Activated T-cell treated with anti-CD3 and anti-CD28 coated beads, Interleukin-2, amount 50 U/mL, for 24 hours (primary cell): Measurements from ENCODE around the gene ZNF618.
A peak's percentile ranks its signal among the peaks of the same experiment; 100 is the strongest.

Experiments used
- DNase-seq: peaks from one replicate; pipeline ENCODE4 v3.0.0-alpha.2; 2020
- H3K27ac Mint-ChIP-seq: 2 replicates; pipeline ENCODE4 v1.8.0; 2020; ENCODE audit warnings: mild to moderate bottlenecking, mixed read lengths
- H3K27me3 Mint-ChIP-seq: 2 replicates; pipeline ENCODE4 v1.8.0; 2020; ENCODE audit warnings: mixed read lengths
- H3K36me3 Mint-ChIP-seq: 2 replicates; pipeline ENCODE4 v1.8.0; 2020; ENCODE audit warnings: low read depth, mixed read lengths
- H3K4me1 Mint-ChIP-seq: 2 replicates; pipeline ENCODE4 v1.8.0; 2020; ENCODE audit warnings: low read depth, mixed read lengths
- H3K4me3 Mint-ChIP-seq: 2 replicates; pipeline ENCODE4 v1.8.0; 2020; ENCODE audit warnings: mild to moderate bottlenecking, moderate library complexity, mixed read lengths
- H3K9me3 Mint-ChIP-seq: 2 replicates; pipeline ENCODE4 v1.8.0; 2020; ENCODE audit warnings: mixed read lengths

Gene ZNF618

DNA sequence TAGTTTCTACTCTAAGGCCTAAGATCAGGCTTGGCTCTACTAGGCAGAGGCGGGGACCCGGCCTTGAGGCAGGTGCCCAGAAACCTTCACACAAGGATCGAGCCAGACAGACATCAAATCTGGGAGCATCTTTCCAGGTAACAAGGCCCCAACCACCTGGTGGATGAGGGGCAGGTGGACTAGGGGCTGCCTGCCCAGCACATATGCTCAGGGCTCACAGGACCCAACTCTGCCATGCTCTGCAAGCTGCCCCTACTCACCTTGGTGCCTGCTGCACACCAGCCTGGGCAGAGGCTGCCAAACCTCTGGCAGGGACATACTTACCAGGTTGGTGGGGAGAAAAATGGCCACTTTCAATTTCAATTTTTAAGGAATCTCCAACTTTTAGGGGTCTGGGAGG, 2.2 kb upstream of the ZNF618 start:
- H3K27ac Mint-ChIP-seq: no peak overlapping the region
- H3K4me3 Mint-ChIP-seq: no peak overlapping the region
- H3K36me3 Mint-ChIP-seq: no peaks in the 10 kb centered on the region
- H3K4me1 Mint-ChIP-seq: peaks cover 4% of the 10 kb centered on the region
- DNase-seq: no peak
- H3K27me3 Mint-ChIP-seq: peaks cover 24% of the 10 kb centered on the region
- H3K9me3 Mint-ChIP-seq: no peaks in the 10 kb centered on the region

GRCh38 chr9:113875459-113876150, 504 bp upstream of the ZNF618 start:
- Mint-ChIP-seq H3K4me1 (peaks cover 4% of the 10 kb centered on the region), H3K4me3 (peak overlapping the region; percentile 48), H3K27ac (no peak overlapping the region), H3K9me3 (no peaks in the 10 kb centered on the region), H3K36me3 (no peaks in the 10 kb centered on the region), H3K27me3 (peaks cover 26% of the 10 kb centered on the region)
- DNase-seq: no peak

GRCh38 chr9:113876993-113877368, 872 bp downstream of the ZNF618 start:
- Mint-ChIP-seq H3K4me1 (peaks cover 4% of the 10 kb centered on the region), H3K27me3 (peaks cover 26% of the 10 kb centered on the region), H3K9me3 (no peaks in the 10 kb centered on the region), H3K27ac (no peak overlapping the region), H3K36me3 (no peaks in the 10 kb centered on the region), H3K4me3 (peak overlapping the region; percentile 83)
- no peak for DNase-seq

DNA sequence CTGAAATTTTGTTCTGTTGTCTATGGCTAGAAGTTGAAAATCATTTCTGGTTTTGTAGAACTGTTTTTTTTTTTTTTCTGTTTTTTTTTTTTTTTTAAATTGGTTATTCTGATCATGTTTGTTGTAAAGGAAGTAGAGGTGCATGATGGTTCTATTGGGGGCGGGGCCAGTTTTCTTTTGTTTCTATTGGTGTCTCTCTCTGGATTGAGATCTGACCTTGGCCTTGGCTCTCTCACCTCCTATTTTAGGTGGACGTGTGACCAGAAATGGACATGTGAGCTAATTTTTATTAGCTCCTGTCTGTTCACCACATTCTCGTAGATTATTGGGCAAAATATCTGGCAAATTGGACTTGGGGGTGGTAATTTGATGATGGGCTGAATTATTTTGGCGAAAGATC, 3.2 kb downstream of the ZNF618 start:
- no peak overlapping the region for H3K4me3 Mint-ChIP-seq
- no peaks in the 10 kb centered on the region for H3K36me3 Mint-ChIP-seq
- no peaks in the 10 kb centered on the region for H3K9me3 Mint-ChIP-seq
- H3K27me3 Mint-ChIP-seq: peaks cover 18% of the 10 kb centered on the region
- H3K27ac Mint-ChIP-seq: no peak overlapping the region
- DNase-seq: no peak
- H3K4me1 Mint-ChIP-seq: peaks cover 4% of the 10 kb centered on the region

DNA sequence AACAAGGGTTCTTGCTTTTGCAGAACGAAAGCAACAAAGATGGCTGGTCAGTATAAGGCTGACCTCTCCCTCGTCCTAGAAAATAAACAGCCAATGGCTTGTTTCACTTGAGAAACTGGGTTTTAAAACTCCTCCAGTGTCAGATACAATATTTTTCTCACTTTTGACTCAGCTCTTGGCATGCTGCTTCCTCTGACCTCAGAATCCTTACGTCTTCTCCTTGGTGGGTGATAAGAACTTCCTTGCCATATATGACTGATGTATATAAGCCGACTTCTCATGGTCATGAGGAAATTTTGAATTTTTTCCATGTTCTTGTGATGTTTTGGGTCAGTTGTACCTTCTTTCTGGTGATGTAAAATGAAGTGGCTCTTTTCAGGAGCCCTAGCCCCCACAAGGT, 3.8 kb downstream of the ZNF618 start:
- Mint-ChIP-seq H3K36me3 (no peaks in the 10 kb centered on the region), H3K27me3 (peaks cover 13% of the 10 kb centered on the region), H3K9me3 (no peaks in the 10 kb centered on the region), H3K4me1 (peaks cover 4% of the 10 kb centered on the region), H3K27ac (no peak overlapping the region), H3K4me3 (no peak overlapping the region)
- DNase-seq: no peak

DNA sequence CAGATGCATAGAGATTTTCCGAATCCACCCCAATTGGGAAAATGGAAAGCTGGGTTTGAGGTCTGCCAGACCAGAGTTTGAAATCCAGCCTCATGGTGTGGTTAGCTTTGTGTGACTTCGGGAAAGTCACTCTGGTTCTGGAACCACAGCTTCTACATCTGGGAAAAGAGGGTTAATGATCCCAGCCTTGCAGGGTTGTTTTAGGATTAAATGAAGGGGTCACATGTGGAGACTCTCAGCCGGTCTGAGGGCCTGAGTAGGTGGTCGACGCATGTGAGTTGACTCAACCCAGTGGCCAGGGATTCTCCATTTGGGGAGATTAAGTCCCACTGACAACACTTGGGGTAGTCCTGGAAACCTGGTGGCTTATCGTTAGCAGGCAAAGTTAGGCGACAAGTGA, 6.1 kb downstream of the ZNF618 start:
- Mint-ChIP-seq H3K27me3 (peaks cover 3% of the 10 kb centered on the region), H3K36me3 (no peaks in the 10 kb centered on the region), H3K4me3 (no peak overlapping the region), H3K4me1 (peaks cover 16% of the 10 kb centered on the region), H3K27ac (no peak overlapping the region), H3K9me3 (no peaks in the 10 kb centered on the region)
- DNase-seq: no peak

GRCh38 chr9:113882636-113883164, 6.6 kb downstream of the ZNF618 start:
- Mint-ChIP-seq H3K27ac (no peak overlapping the region), H3K27me3 (peaks cover 2% of the 10 kb centered on the region), H3K9me3 (no peaks in the 10 kb centered on the region), H3K4me1 (peaks cover 19% of the 10 kb centered on the region), H3K36me3 (no peaks in the 10 kb centered on the region), H3K4me3 (no peak overlapping the region)
- DNase-seq: no peak

- no peaks in the 10 kb centered on the region for H3K27me3 Mint-ChIP-seq
- H3K4me1 Mint-ChIP-seq: peaks cover 19% of the 10 kb centered on the region
- no peaks in the 10 kb centered on the region for H3K9me3 Mint-ChIP-seq
- DNase-seq: no peak
- H3K36me3 Mint-ChIP-seq: no peaks in the 10 kb centered on the region
- no peak overlapping the region for H3K27ac Mint-ChIP-seq
- no peak overlapping the region for H3K4me3 Mint-ChIP-seq
These were observed 9.3 kb downstream of the ZNF618 start for GRCh38 chr9:113885183-113886025.

GRCh38 chr9:113886026-113886369, 9.9 kb downstream of the ZNF618 start:
- Mint-ChIP-seq H3K36me3 (no peaks in the 10 kb centered on the region), H3K4me3 (peak overlapping the region; percentile 8), H3K27me3 (no peaks in the 10 kb centered on the region), H3K4me1 (peaks cover 19% of the 10 kb centered on the region), H3K9me3 (no peaks in the 10 kb centered on the region), H3K27ac (no peak overlapping the region)
- DNase-seq: no peak

- no peak for DNase-seq
- no peaks in the 10 kb centered on the region for H3K36me3 Mint-ChIP-seq
- no peaks in the 10 kb centered on the region for H3K27me3 Mint-ChIP-seq
- H3K9me3 Mint-ChIP-seq: no peaks in the 10 kb centered on the region
- H3K27ac Mint-ChIP-seq: no peak overlapping the region
- peaks cover 19% of the 10 kb centered on the region for H3K4me1 Mint-ChIP-seq
- peak overlapping the region; percentile 8 for H3K4me3 Mint-ChIP-seq
These were observed 10.4 kb downstream of the ZNF618 start for GRCh38 chr9:113886466-113886865.

DNA sequence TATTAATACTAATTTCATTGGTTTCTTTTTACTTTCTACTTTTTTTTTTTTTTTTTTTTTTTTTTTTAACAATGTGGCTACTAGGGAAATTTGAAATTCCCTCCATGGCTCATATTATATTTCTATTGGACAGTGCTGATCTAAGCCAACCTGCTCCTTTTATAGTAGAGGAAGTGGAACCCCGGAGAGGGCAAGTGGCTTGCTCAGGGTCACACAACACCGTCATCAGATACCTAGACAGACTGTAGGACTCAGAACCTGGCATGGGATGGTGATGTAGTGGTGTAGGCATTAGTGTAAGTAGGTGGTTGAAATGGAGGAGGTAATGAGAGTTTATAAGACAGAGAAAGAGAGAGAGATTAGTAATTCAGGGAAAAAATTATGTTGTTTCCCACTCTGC, 10.8 kb downstream of the ZNF618 start:
- no peaks in the 10 kb centered on the region for H3K27me3 Mint-ChIP-seq
- no peak overlapping the region for H3K4me3 Mint-ChIP-seq
- no peaks in the 10 kb centered on the region for H3K36me3 Mint-ChIP-seq
- H3K27ac Mint-ChIP-seq: no peak overlapping the region
- H3K4me1 Mint-ChIP-seq: peaks cover 19% of the 10 kb centered on the region
- no peak for DNase-seq
- H3K9me3 Mint-ChIP-seq: no peaks in the 10 kb centered on the region

DNA sequence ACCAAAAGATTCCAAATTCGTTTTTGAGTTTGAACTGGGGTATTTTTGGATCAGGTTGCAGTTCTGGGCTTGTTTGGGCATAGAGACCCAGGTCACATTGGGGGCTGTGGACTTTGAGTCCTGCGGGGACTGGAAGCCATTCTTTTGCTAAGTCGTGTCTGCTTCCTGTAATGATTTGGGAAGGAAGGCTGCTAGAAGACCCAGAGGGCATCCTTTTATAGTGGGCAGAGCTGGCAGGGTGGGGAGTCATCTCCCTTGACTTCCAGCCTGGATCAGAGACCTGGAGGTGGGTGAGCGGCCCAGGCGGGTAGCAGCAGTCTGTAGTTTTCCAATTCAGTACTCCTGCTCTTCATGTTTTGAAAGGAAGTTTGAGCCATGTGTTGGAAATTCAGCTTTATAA, 11.3 kb downstream of the ZNF618 start:
- Mint-ChIP-seq H3K4me1 (peaks cover 19% of the 10 kb centered on the region), H3K27me3 (no peaks in the 10 kb centered on the region), H3K4me3 (no peak overlapping the region), H3K27ac (no peak overlapping the region), H3K36me3 (no peaks in the 10 kb centered on the region), H3K9me3 (no peaks in the 10 kb centered on the region)
- no peak for DNase-seq

- Mint-ChIP-seq H3K27ac (no peak overlapping the region), H3K4me3 (no peak overlapping the region), H3K27me3 (peaks cover 2% of the 10 kb centered on the region), H3K36me3 (no peaks in the 10 kb centered on the region), H3K4me1 (peaks cover 19% of the 10 kb centered on the region), H3K9me3 (no peaks in the 10 kb centered on the region)
- DNase-seq: no peak
These were observed 12.2 kb downstream of the ZNF618 start for GRCh38 chr9:113888336-113888735.

GRCh38 chr9:113888976-113889375, 12.9 kb downstream of the ZNF618 start:
- no peak for DNase-seq
- no peaks in the 10 kb centered on the region for H3K36me3 Mint-ChIP-seq
- H3K27me3 Mint-ChIP-seq: peaks cover 2% of the 10 kb centered on the region
- H3K27ac Mint-ChIP-seq: no peak overlapping the region
- no peaks in the 10 kb centered on the region for H3K9me3 Mint-ChIP-seq
- H3K4me3 Mint-ChIP-seq: no peak overlapping the region
- peaks cover 19% of the 10 kb centered on the region for H3K4me1 Mint-ChIP-seq

DNA sequence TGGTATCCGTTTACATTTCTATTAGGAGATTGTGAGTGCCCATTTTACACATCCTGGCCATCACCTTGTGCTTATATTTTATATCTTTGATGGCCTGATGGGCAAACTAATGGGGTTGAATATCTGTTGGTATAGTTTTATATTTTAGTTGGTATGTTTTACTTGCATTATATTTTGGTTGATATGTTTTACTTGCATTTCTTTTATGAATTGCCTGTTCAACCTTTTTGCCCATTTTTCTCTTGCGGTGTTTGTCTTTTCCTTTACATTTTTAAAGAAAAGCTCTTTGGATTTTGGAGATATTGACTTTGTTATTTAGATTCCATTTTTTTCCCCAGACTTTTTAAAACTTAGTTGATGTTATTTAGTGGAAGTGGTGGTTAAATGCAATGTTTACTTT, 14.6 kb downstream of the ZNF618 start:
- no peak for DNase-seq
- Mint-ChIP-seq H3K27ac (no peak overlapping the region), H3K9me3 (no peaks in the 10 kb centered on the region), H3K4me3 (no peak overlapping the region), H3K27me3 (peaks cover 2% of the 10 kb centered on the region), H3K4me1 (peaks cover 16% of the 10 kb centered on the region), H3K36me3 (no peaks in the 10 kb centered on the region)
